ENCODE results near the gene RAB11FIP4.

Gene RAB11FIP4

GRCh38 chr17:31387438-31387837 is 4.0 kb upstream of the RAB11FIP4 start:
- peak; percentile 50 for DNase-seq

GRCh38 chr17:31388351-31388750 is 3.1 kb upstream of the RAB11FIP4 start:
- DNase-seq: peak; percentile 48

GRCh38 chr17:31388770-31389656 is 2.5 kb upstream of the RAB11FIP4 start:
- peak; percentile 76 for DNase-seq

- DNase-seq: peak; percentile 50
Observed at GRCh38 chr17:31389657-31390381, 1.7 kb upstream of the RAB11FIP4 start.

DNA sequence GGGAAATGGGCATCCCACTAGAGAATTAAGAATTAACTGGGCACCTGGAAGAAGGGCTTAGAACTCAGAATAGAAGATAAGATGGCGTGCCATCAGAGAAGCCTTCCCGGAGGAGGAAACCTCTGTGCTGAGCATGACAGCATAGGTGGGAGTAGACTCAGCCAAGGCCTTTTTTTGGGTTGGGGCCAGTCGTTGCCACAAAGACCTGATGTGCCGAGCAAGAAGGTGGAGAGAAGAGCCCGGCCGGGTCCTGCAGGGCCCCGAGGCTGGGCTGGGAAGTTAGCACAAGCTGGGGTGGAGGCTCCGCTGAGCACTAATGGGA is 1.1 kb upstream of the RAB11FIP4 start:
- DNase-seq: peak; percentile 63

- peak; percentile 70 for DNase-seq
Observed at GRCh38 chr17:31390748-31391495, 553 bp upstream of the RAB11FIP4 start.

GRCh38 chr17:31392002-31392855 is 754 bp downstream of the RAB11FIP4 start:
- DNase-seq: peak; percentile 62

GRCh38 chr17:31392856-31393748 is 1.6 kb downstream of the RAB11FIP4 start:
- peak; percentile 69 for DNase-seq

DNA sequence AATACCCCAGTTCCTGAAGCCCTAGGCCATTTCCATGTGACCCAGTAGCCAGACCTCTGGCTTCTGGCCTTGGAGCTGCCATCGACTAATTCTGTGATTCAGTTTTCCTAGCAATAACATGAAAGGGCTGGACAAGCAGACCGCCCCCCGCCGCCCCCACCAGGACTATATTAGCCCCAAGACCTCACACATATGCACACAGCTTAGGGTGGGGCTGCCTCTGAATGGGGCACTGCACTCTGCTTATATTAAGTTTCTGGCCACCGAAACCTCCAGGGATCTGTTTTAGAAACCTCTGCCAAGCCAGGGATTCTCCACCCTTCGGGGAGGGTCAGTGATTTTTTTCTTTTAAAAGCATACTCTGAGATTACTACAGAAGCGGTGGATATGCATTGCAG is 2.3 kb downstream of the RAB11FIP4 start:
- DNase-seq: no peak

DNA sequence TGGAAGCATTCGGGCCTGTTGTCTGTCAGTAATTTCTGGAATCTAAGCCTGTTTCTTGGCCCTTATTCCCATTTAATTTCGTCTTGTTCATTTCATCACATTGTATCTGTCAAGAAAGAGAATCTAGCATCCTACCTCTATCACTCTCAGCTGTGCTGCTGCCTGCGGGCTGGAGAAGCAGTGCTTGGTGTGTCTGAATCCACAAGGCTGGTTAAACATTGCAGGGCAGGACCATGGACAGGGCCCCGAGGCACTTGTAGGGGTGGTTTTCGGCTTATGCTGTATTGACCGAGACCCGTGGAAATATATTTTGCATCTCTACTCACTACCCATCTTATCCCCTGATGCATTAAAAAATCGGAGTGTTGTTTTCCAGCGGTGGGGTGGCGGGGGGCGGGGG is 3.1 kb downstream of the RAB11FIP4 start:
- DNase-seq: peak; percentile 92

DNA sequence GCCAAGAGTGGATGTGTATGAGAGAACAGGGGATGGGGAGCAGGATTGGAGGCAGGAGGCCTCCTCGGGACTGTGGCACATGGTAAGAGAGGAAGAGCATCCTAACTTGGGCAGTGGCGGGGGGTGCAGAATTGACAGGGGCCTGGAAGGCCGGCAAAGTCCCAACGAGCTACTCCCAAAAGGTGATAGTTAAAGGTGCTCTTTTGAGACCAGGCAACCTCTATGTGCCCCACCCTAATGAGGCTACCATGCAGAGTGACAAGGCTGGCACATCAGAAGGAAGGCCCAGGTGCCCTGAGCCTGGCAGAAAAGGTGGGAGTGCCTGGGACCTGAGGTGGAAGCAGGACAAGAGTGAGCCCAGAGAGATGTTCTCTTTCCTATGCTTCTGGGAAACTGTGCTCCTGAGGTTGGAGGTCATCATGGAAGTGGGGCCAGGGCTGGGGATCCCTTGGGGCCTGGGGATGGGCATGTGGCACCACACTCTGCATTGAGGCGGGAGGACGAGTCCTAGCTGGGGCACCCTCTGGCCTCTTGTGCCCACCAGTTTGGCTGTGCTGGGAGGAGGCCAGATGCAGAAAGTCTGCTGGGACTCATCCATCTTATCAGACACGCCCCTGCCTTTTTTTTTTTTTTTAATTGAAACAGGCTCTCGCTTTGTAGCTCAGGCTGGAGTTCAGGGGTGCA is 5.9 kb downstream of the RAB11FIP4 start:
- DNase-seq: peak; percentile 51

- peak; percentile 35 for DNase-seq
Observed at GRCh38 chr17:31398381-31399311, 7.2 kb downstream of the RAB11FIP4 start.

DNA sequence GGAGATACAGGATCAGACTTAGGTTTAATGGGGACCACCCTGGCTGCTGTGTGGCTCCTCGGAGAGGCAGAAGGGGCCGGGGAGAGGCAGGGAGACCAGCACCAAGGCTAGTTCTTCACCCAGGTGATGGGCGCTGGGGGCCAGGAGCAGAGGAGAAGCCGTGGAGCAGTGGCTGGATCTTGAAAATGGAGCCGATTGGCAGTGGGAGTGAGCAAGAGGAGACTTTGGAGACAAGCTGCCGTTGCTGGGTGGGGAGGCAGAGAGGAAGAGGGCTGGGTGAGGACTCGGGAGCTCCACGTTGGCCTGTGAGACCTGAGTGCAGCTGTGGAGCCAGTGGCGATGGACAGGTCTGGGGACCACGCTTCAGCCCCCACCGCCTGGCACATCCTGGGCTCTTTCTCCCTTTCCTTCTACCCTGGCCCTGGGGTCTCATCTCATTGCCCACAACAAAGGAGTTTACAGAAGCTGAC is 9.0 kb downstream of the RAB11FIP4 start:
- peak; percentile 53 for DNase-seq

- peak; percentile 51 for DNase-seq
Observed at GRCh38 chr17:31401456-31402254, 10.2 kb downstream of the RAB11FIP4 start.

DNA sequence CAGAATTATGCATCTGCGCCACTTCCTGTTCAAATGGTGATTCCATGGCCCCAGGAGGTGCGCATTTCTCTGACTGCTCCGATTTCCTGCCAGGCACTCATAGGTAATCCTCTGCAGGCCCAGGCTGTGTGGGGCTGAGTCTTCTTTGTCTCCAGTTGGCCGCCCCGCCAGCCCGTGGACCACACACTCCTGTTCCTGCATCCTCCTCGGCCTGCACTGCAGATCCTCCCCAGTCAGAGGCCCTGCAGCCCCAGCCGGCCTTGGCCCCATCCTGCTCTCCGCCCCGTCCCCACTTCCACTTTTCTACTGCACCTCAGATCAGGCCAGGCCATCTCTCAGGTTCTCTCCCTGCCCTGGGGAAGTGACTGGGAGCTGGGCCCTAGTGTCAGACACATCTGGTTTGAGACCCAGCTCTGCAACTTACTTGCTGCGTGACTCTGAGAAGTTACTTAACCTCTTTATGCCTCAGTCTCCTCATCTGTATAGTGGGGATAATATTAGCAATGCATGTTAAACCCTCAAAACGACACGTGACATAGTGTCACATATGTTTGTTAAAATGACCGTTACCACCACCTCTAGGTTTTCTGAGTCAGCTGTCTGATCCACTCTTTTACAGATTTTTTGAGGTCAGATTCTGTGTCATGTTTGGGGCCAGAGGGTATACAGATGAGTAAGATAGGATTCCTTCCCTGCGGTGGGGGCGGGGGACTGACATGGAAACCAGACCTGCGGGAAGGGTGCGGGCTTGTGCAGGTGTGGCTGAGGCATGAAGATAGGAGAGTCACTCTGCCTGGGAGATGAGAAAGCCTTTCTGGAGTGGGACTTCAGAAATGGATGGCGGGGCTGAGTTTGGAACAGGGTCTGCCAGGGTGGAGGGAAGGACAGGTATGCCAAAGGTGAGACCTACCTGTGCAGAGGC is 12.8 kb downstream of the RAB11FIP4 start:
- peak; percentile 80 for DNase-seq

- peak; percentile 73 for DNase-seq
Observed at GRCh38 chr17:31405890-31406371, 14.5 kb downstream of the RAB11FIP4 start.

GRCh38 chr17:31408586-31408985 is 17.1 kb downstream of the RAB11FIP4 start:
- peak; percentile 48 for DNase-seq
